Vagina (tissue), 2 donors: Measurements from ENCODE around the gene HCFC1R1. TPM values are rescaled to one million over a fixed set of nuclear protein-coding genes. Genes with fewer than 3 reads are reported as not detected.

Experiments
- DNase-seq, 2 donors: peaks; one replicate each; pipeline ENCODE4 v3.0.0-alpha.2; 2017; ENCODE audit errors: extremely low spot score in 2 of 2
- H3K27ac ChIP-seq: fragments of 200-600 bp; sonication (generic); one replicate; pipeline ENCODE4 v1.5.1; 2019
- H3K27me3 ChIP-seq: fragments of 200-600 bp; sonication (generic); one replicate; pipeline ENCODE4 v1.5.1; 2019
- H3K36me3 ChIP-seq, 2 donors: fragments of 200-600 bp; sonication (generic); one replicate each; pipeline ENCODE4 v1.5.1; 2017 to 2019
- H3K4me1 ChIP-seq: fragments of 200-600 bp; sonication (generic); one replicate; pipeline ENCODE4 v1.5.1; 2019
- H3K4me3 ChIP-seq, 2 donors: fragments of 200-600 bp; sonication (generic); 1 replicate in 1 of 2; 2 replicates in 1 of 2; pipeline ENCODE4 v1.5.1; 2016 to 2019
- H3K9me3 ChIP-seq: fragments of 200-600 bp; sonication (generic); one replicate; pipeline ENCODE4 v1.5.1; 2019
- POLR2A ChIP-seq, 2 donors: fragments of 450-650 bp; IDR thresholded peaks; one replicate each; pipeline ENCODE4 v1.6.1; 2017; ENCODE audit warnings: antibody characterized with exemption in 2 of 2, mild to moderate bottlenecking in 2 of 2, moderate library complexity in 2 of 2
- POLR2AphosphoS5 ChIP-seq, 2 donors: sonication (generic); formaldehyde crosslinking; IDR thresholded peaks; one replicate each; pipeline ENCODE4 v1.9.0; 2017; ENCODE audit warnings: antibody characterized with exemption in 2 of 2, mild to moderate bottlenecking in 2 of 2, low read depth in 1 of 2; ENCODE audit not compliant: insufficient read depth in 1 of 2
- intact Hi-C: fragments of 100-400 bp; cut with DNase I; formaldehyde crosslinking; loops from one replicate; pipeline ENCODE4 v1.15.1; 2023
- total RNA-seq: library from RNA; depleted of rRNA; stranded (reverse); fragments of >200 nt; gene quantifications from one replicate; pipeline ENCODE4 v1.2.3, GENCODE V29; 2016
- TF ChIP-seq, protein P1 (sequence below), 3 experiments: fragments of 450-650 bp in 2 of 3; fragments of 200-600 bp in 1 of 3; sonication (generic) in 1 of 3; IDR thresholded peaks; one replicate each; pipeline ENCODE4 v1.5.1; 2017 to 2019; ENCODE audit warnings: antibody characterized with exemption in 3 of 3, mild to moderate bottlenecking in 2 of 3, moderate library complexity in 2 of 3

Gene HCFC1R1
- total RNA-seq, 1 donor from 2014 or later, result 39.0 TPM

DNA sequence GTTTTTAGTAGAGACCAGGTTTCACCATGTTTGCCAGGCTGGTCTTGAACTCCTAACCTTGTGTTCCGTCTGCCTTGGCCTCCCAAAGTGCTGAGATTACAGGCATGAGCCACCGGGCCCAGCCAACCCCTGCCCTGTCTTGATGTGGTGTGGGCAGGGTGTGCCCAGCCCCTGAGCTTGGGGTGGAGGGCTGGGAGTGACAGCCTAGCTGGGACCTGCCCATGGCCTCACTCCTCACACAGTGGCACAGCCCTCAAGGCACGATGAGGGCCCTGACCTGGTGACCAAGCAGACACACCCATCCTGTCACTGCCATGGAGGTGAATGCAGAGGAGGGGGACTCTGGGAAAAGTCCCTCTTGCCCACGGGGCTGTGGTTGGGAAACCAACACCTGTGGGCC, 44.7 kb upstream of the HCFC1R1 start:
- H3K27me3 ChIP-seq, result no peaks in the 10 kb centered on the region
- intact Hi-C loops, result no loop called here
- H3K4me1 ChIP-seq, result peaks cover 14% of the 10 kb centered on the region
- TF ChIP-seq, protein P1, sequence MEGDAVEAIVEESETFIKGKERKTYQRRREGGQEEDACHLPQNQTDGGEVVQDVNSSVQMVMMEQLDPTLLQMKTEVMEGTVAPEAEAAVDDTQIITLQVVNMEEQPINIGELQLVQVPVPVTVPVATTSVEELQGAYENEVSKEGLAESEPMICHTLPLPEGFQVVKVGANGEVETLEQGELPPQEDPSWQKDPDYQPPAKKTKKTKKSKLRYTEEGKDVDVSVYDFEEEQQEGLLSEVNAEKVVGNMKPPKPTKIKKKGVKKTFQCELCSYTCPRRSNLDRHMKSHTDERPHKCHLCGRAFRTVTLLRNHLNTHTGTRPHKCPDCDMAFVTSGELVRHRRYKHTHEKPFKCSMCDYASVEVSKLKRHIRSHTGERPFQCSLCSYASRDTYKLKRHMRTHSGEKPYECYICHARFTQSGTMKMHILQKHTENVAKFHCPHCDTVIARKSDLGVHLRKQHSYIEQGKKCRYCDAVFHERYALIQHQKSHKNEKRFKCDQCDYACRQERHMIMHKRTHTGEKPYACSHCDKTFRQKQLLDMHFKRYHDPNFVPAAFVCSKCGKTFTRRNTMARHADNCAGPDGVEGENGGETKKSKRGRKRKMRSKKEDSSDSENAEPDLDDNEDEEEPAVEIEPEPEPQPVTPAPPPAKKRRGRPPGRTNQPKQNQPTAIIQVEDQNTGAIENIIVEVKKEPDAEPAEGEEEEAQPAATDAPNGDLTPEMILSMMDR (IDR thresholded peaks at IDR 0.05), result no peak
- TF ChIP-seq POLR2A (IDR thresholded peaks at IDR 0.05), result no peak
- H3K36me3 ChIP-seq, result no peaks in the 10 kb centered on the region
- DNase-seq, result no peak
- H3K27ac ChIP-seq, result no peak overlapping the region
- H3K9me3 ChIP-seq, result no peaks in the 10 kb centered on the region
- H3K4me3 ChIP-seq, result no peak overlapping the region

DNA sequence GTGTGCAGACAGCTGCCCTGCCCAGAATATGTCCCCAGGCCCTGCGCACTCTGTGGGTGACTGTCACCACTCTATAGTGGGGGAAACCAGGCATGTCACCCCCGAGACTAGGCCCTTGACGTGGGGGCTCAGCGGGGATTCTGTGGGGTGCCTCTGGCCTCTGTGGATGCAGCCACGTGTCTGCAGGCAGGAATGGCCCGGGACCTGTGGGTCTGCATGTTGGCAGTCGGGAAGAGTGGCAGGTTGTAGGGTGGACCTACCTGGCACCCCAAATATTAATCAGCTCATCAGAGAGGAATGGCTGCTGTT, 42.7 kb upstream of the HCFC1R1 start:
- peak overlapping the region; percentile 49 for H3K27ac ChIP-seq
- H3K4me1 ChIP-seq, result peaks cover 14% of the 10 kb centered on the region
- H3K9me3 ChIP-seq, result no peaks in the 10 kb centered on the region
- H3K27me3 ChIP-seq, result no peaks in the 10 kb centered on the region
- intact Hi-C loops, result no loop called here
- TF ChIP-seq POLR2AphosphoS5 (IDR thresholded peaks at IDR 0.05; ENCODE audit: insufficient read depth in 1 of 2, low read depth in 1 of 2) (no peak), POLR2A (IDR thresholded peaks at IDR 0.05) (no peak)
- TF ChIP-seq, protein P1 (IDR thresholded peaks at IDR 0.05), result no peak
- H3K4me3 ChIP-seq, result peak overlapping the region; percentile 31 to 32
- H3K36me3 ChIP-seq, result no peaks in the 10 kb centered on the region
- DNase-seq, result no peak

DNA sequence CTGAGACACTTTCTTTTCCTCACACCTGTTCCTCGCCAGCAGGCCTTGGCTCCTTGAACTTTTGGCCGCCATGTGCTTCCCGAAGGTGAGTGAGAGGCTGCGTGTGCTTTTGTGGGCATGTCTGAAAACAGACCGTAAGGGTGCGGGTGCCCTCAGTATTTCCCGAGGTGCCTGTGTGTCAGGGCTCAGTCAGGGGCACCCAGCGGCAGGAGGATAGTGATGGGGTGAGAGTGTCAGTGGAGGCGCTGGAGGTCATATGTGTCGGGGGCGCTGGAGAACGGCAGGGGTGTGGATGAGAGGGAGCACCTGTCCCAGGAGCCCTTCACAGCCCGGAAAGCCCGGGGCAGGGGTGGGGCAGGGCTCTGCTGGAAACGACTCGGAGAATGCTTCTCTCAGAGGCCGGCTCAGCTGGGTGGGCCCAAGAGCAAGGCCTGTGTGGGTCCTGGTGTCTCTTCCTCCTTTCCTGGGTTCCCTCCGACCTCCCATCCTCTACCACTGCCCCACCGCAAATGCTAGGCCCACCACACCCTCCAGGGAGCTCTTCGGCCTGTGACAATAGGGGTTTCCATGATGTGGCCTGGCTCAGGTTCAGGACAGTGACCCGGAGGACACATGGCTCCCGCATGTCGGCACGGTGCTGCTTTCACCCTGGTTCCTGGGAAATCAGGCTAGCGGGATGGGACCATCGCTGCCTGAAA, 42.1 kb upstream of the HCFC1R1 start:
- Histone ChIP-seq H3K9me3 (no peaks in the 10 kb centered on the region), H3K27ac (peak overlapping the region; percentile 49), H3K27me3 (no peaks in the 10 kb centered on the region), H3K36me3 (no peaks in the 10 kb centered on the region), H3K4me1 (peaks cover 14% of the 10 kb centered on the region), H3K4me3 (peak overlapping the region; percentile 31 to 32)
- intact Hi-C loops, result no loop called here
- no peak for DNase-seq
- TF ChIP-seq, protein P1 (IDR thresholded peaks at IDR 0.05), result no peak
- TF ChIP-seq POLR2A (IDR thresholded peaks at IDR 0.05) (no peak), POLR2AphosphoS5 (IDR thresholded peaks at IDR 0.05; ENCODE audit: insufficient read depth in 1 of 2, low read depth in 1 of 2) (no peak)

DNA sequence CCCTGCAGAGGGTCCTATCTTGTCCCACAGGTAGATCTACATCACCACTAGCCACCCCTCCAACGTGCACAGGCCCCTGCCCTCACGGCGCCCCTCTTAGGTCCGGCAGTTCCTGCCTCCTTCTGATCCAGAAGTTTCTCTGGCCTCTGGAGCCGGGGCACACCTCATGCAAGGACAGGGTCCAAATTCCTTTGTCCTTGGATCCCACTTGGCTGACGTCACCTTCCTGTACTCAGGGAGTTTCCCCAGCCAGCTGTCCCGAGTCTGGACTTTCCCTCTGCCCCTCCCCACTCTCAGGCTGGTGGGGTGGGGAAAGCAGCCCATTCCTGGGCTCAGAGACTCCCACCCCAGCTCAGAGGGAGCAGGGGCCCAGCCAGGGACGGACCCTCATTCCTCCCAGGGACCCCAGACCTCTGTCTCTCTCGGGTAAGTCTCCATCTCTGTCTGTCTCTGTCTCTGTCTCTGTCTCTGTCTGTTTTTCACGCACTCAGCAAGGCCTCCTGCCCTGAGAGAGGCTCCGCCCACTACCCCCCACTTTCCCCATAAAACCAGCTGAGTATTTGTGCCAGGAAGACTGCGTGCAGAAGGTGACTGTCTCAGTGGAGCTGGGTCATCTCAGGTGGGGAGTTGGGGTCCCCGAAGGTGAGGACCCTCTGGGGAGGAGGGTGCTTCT, 41.5 kb upstream of the HCFC1R1 start, which contains the start of gene IL32:
Gene IL32, plus strand, starts transcription at position 572 of the 673 bp plus-strand sequence. CDS start 172 bp downstream, outside the sequence.
- H3K4me3 ChIP-seq, result peak within 1 kb of the TSS; percentile 31 to 32
- peaks cover 14% of the 10 kb centered on the region for H3K4me1 ChIP-seq
- peak within 1 kb of the TSS; percentile 49 for H3K27ac ChIP-seq
- TF ChIP-seq, protein P1 (IDR thresholded peaks at IDR 0.05), result no peak
- no peak for TF ChIP-seq POLR2A (IDR thresholded peaks at IDR 0.05)
- TF ChIP-seq POLR2AphosphoS5 (IDR thresholded peaks at IDR 0.05; ENCODE audit: insufficient read depth in 1 of 2, low read depth in 1 of 2), result peak in 1 of 2 donors; percentile 24
- H3K27me3 ChIP-seq, result no peaks in the 10 kb centered on the region
- no peaks in the 10 kb centered on the region for H3K36me3 ChIP-seq
- intact Hi-C loops, result no loop called here
- no peak for DNase-seq
- no peaks in the 10 kb centered on the region for H3K9me3 ChIP-seq
